Natural killer cell (primary cell): ENCODE data around the gene CRTC1. TPM values are rescaled to one million over a fixed set of nuclear protein-coding genes. Genes with fewer than 3 reads are reported as not detected.

Experiments
- ATAC-seq, 3 donors: fragments of 150-1000 bp in 2 of 3; fragments of 200-7000 bp in 1 of 3; cut with Tn5 transposase; 1 replicate in 1 of 3; 2 replicates in 2 of 3; pipeline ENCODE4 v1.10.0; 2021; ENCODE audit warnings: mild to moderate bottlenecking in 2 of 3, moderate library complexity in 2 of 3
- DNase-seq, 2 donors: peaks; one replicate each; pipeline versions ENCODE4 v3.0.0 to v3.0.0-alpha.2; 2013 to 2021; ENCODE audit warnings: mixed read lengths in 1 of 2
- H3K27ac ChIP-seq: one replicate; pipeline ENCODE4 v1.5.1; 2013; ENCODE audit warnings: mild to moderate bottlenecking, low read length
- H3K27me3 ChIP-seq: one replicate; pipeline ENCODE4 v1.6.1; 2013; ENCODE audit warnings: low read length; ENCODE audit not compliant: control insufficient read depth, insufficient read depth
- H3K36me3 ChIP-seq: one replicate; pipeline ENCODE4 v1.6.1; 2013; ENCODE audit warnings: low read length; ENCODE audit not compliant: control insufficient read depth, insufficient read depth
- H3K4me1 ChIP-seq: one replicate; pipeline ENCODE4 v1.6.1; 2013; ENCODE audit warnings: low read length; ENCODE audit not compliant: control insufficient read depth, insufficient read depth
- H3K4me3 ChIP-seq: one replicate; pipeline ENCODE4 v1.5.1; 2013; ENCODE audit warnings: low read length
- H3K9me3 ChIP-seq: one replicate; pipeline ENCODE4 v1.6.1; 2013; ENCODE audit warnings: low read length; ENCODE audit not compliant: control insufficient read depth, insufficient read depth
- H3K27ac Mint-ChIP-seq, 2 donors: one replicate each; pipeline ENCODE4 v1.8.0; 2022; ENCODE audit warnings: mild to moderate bottlenecking in 2 of 2, mixed read lengths in 2 of 2, moderate library complexity in 1 of 2
- H3K27me3 Mint-ChIP-seq, 2 donors: one replicate each; pipeline ENCODE4 v1.8.0; 2022; ENCODE audit warnings: low read depth in 2 of 2, mixed read lengths in 2 of 2
- H3K36me3 Mint-ChIP-seq: one replicate; pipeline ENCODE4 v1.8.0; 2022; ENCODE audit warnings: mixed read lengths
- H3K4me1 Mint-ChIP-seq, 2 donors: one replicate each; pipeline ENCODE4 v1.8.0; 2022; ENCODE audit warnings: mixed read lengths in 2 of 2
- H3K4me3 Mint-ChIP-seq: one replicate; pipeline ENCODE4 v1.8.0; 2022; ENCODE audit warnings: mild to moderate bottlenecking, moderate library complexity, mixed read lengths
- H3K9me3 Mint-ChIP-seq, 2 donors: one replicate each; pipeline ENCODE4 v1.8.0; 2022; ENCODE audit warnings: mixed read lengths in 2 of 2
- WGBS: methylation state at CpG from one replicate; pipeline ENCODE4 v1.1.7; 2013; ENCODE audit warnings: missing lambda C conversion rate; ENCODE audit not compliant: insufficient coverage; 5-methylcytosine and 5-hydroxymethylcytosine counted together
- intact Hi-C: fragments of 100-400 bp; cut with micrococcal nuclease; formaldehyde crosslinking; loops from one replicate; pipeline ENCODE4 v1.14.2; 2022
- total RNA-seq, 4 donors: library from RNA; stranded (reverse); fragments of 120-200 nt in 1 of 4; gene quantifications; one replicate each; pipeline versions ENCODE4 v1.2.3 to v1.2.4, GENCODE V29; 2013 to 2022
- TF ChIP-seq, protein P1 (sequence below): fragments of 200-600 bp; IDR thresholded peaks from one replicate; pipeline ENCODE4 v1.8.0; 2022; ENCODE audit warnings: antibody characterized with exemption

The CRTC1 gene
- total RNA-seq, 3 donors from 2014 or later (not counting 1 experiment from before 2014, with no cell fraction given), result 14.1 to 17.0 (median 14.3) TPM

DNA sequence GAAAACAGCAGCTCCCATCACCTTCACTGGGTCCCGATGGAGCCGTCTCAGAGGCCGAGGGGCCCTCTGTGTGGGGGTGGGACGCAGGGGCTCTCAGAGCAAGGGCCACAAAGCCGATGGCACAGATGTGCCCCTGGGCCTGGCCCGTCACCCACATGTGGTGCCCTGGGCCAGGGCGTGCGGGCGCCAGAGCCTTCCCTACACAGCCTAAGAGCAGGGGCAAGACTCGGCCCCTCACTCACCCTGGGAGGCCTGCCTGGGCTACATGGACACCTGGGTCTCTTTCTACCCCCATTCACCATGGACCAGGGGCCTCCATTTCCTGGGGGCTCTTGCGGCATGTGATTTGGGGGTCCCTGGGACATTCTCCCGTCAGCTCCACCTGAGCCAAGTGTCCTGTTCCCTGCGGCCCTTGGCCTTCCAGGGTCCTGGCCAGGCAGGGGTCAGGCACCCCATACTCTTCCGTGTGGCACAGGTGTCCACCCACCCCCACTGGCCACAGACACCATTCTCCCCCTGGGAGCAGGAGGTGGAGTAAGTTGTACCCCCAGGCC, 97.6 kb downstream of the CRTC1 start:
- Histone ChIP-seq H3K9me3 (no peaks in the 10 kb centered on the region), H3K27ac (no peak overlapping the region), H3K36me3 (no peaks in the 10 kb centered on the region), H3K4me1 (peaks cover 15% of the 10 kb centered on the region), H3K4me3 (no peak overlapping the region), H3K27me3 (peaks cover 2% of the 10 kb centered on the region)
- Mint-ChIP-seq H3K27me3 (peaks cover 0 to 12% of the 10 kb centered on the region in 2 donors), H3K27ac (no peak overlapping the region), H3K4me3 (no peak overlapping the region), H3K4me1 (peaks cover 0 to 19% of the 10 kb centered on the region in 2 donors), H3K9me3 (no peaks in the 10 kb centered on the region), H3K36me3 (no peaks in the 10 kb centered on the region)
- DNase-seq (no peak), ATAC-seq (no peak)
- TF ChIP-seq, protein P1, sequence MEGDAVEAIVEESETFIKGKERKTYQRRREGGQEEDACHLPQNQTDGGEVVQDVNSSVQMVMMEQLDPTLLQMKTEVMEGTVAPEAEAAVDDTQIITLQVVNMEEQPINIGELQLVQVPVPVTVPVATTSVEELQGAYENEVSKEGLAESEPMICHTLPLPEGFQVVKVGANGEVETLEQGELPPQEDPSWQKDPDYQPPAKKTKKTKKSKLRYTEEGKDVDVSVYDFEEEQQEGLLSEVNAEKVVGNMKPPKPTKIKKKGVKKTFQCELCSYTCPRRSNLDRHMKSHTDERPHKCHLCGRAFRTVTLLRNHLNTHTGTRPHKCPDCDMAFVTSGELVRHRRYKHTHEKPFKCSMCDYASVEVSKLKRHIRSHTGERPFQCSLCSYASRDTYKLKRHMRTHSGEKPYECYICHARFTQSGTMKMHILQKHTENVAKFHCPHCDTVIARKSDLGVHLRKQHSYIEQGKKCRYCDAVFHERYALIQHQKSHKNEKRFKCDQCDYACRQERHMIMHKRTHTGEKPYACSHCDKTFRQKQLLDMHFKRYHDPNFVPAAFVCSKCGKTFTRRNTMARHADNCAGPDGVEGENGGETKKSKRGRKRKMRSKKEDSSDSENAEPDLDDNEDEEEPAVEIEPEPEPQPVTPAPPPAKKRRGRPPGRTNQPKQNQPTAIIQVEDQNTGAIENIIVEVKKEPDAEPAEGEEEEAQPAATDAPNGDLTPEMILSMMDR, result no peak
- intact Hi-C loops, result no loop called here
- WGBS, result 90% methylated on average over 14 of the region's 14 CpGs

DNA sequence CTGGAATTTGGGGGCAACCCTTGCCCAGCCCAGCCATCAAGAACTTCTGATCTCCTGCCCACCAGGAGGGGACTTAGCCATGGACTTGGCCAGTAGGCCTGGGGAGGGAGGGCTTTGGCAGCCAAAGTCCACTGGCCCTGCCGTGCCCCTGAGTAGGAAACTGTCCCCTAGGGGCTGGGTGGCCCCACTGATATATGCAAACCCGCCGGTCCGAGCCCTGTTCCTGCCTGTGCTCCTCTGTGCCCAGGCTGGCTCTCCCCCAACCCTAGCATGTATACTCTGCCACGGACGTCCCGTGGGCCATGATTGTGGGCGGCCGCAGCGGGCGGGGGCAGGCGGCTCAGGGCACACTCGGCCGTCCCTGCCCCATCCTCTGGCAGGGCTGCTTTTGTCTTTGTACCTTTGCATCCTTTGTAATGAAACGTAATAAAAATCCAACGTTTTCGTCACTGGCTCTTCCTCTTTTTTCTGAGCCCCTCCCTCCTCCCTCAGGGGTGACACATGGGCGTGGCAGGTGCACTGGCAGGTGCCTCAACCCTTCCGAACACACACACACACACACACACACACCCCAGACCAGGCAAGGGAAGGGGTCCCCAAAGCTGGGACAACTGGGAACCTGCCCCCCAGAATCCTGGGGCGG, 98.5 kb downstream of the CRTC1 start:
- Histone ChIP-seq H3K36me3 (no peaks in the 10 kb centered on the region), H3K4me1 (peaks cover 15% of the 10 kb centered on the region), H3K27me3 (peaks cover 8% of the 10 kb centered on the region), H3K4me3 (no peak overlapping the region), H3K9me3 (no peaks in the 10 kb centered on the region), H3K27ac (no peak overlapping the region)
- intact Hi-C loops, result no loop called here
- ATAC-seq (no peak), DNase-seq (no peak)
- Mint-ChIP-seq H3K27ac (no peak overlapping the region), H3K4me1 (peaks cover 0 to 22% of the 10 kb centered on the region in 2 donors), H3K27me3 (peaks cover 0 to 16% of the 10 kb centered on the region in 2 donors), H3K36me3 (no peaks in the 10 kb centered on the region), H3K9me3 (no peaks in the 10 kb centered on the region), H3K4me3 (no peak overlapping the region)
- 70% methylated on average over 20 of the region's 20 CpGs for WGBS
- TF ChIP-seq, protein P1, result no peak

DNA sequence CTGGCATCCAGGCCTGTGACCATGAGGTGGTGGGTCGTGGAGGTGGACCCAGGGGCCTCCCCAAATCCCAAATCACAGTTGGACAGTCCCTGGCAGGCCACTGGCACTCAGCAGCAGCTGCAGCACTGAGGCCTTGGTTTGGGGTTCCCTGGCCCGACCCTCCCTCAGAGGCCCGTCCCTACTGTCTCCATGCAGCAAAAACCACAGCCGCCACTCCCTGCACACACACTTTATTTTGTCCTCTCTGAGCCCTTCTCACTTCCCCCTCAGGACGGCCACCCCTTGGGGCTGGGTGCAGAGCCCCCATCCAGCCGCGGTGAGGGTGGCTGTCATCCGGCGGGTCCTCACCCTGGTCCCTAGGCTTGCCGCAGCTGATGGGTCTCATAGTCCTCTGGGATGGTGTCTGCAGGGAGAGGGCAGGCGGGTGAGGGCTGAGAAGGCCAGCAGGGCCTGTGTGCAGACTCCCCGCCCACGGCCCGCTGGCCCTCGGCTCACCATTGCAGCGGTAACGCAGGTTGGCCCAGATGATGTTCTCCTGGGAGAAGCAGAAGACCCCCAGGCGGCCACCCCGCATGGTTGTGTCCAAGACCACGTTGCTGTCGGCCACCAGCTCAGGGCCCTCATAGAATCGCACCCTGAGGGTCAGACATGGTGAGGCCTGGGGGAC, 99.2 kb downstream of the CRTC1 start:
- intact Hi-C loops, result no loop called here
- Histone ChIP-seq H3K4me1 (peaks cover 22% of the 10 kb centered on the region), H3K27me3 (peaks cover 15% of the 10 kb centered on the region), H3K36me3 (no peaks in the 10 kb centered on the region), H3K27ac (no peak overlapping the region), H3K9me3 (no peaks in the 10 kb centered on the region), H3K4me3 (no peak overlapping the region)
- no peaks in the 10 kb centered on the region for H3K36me3 Mint-ChIP-seq
- peaks cover 4 to 22% of the 10 kb centered on the region in 2 donors for H3K4me1 Mint-ChIP-seq
- DNase-seq (no peak), ATAC-seq (no peak)
- peaks cover 5 to 23% of the 10 kb centered on the region in 2 donors for H3K27me3 Mint-ChIP-seq
- WGBS, result 79% methylated on average over 22 of the region's 22 CpGs
- no peaks in the 10 kb centered on the region for H3K9me3 Mint-ChIP-seq
- TF ChIP-seq, protein P1, result no peak
- H3K27ac Mint-ChIP-seq, result no peak overlapping the region
- H3K4me3 Mint-ChIP-seq, result no peak overlapping the region
